HCT116 (cell line): Measurements from ENCODE around the gene SPDL1. TPM values are rescaled to one million over a fixed set of nuclear protein-coding genes. Genes with fewer than 3 reads are reported as not detected.

ENCODE experiments used
- ATAC-seq: fragments of 200-7000 bp; cut with Tn5 transposase; 2 replicates; pipeline ENCODE4 v1.9.1; 2020; ENCODE audit warnings: mild to moderate bottlenecking, moderate library complexity
- BruUV-seq: library from RNA; stranded (reverse); fragments of 400-500 nt; replicated peaks from 2 replicates; lab custom pipeline; 2021; lab: Mats Ljungman, UMichigan
- CTCF ChIA-PET: fragments of 300-600 bp; sonication (Branson Sonifier 250); formaldehyde crosslinking; loops from one replicate; lab custom pipeline; 2021; ENCODE audit warnings: antibody characterized with exemption; lab: Charles Lee
- POLR2A ChIA-PET: fragments of 300-600, 350-600 bp; sonication (Branson Sonifier 250); formaldehyde crosslinking; loops from one replicate; lab custom pipeline; 2021; ENCODE audit warnings: antibody characterized with exemption; lab: Charles Lee
- RAD21 ChIA-PET, 2 experiments: fragments of 300-600 bp; sonication (Branson Sonifier 250); formaldehyde crosslinking; loops; one replicate each; lab custom pipeline; 2023; ENCODE audit warnings: low total read pairs in 2 of 2; ENCODE audit not compliant: uncharacterized antibody in 2 of 2, unreplicated experiment in 2 of 2, low non-redundant PET in 1 of 2; lab: Charles Lee
- DNase-seq: peaks from one replicate; pipeline ENCODE4 v3.0.0-alpha.2; 2010; ENCODE audit warnings: low read depth, low spot score
- H2AFZ ChIP-seq: fragments of 200-600 bp; shearing (Covaris generic), sonication (generic); 2 replicates; pipeline ENCODE4 v1.6.1; 2017; ENCODE audit warnings: low read depth, mixed run types, mixed read lengths, antibody characterized with exemption, low read length; ENCODE audit not compliant: poor library complexity, severe bottlenecking
- H3K27ac ChIP-seq: 2 replicates; pipeline ENCODE4 v1.5.1; 2012; ENCODE audit warnings: low read depth, low read length
- H3K27me3 ChIP-seq: fragments of 200-600 bp; sonication (generic); 2 replicates; pipeline ENCODE4 v1.6.1; 2016; ENCODE audit warnings: mixed run types, low read length, mixed read lengths; ENCODE audit not compliant: insufficient read depth
- H3K36me3 ChIP-seq, 2 experiments: fragments of 200-500 bp in 1 of 2; fragments of 200-600 bp in 1 of 2; sonication (Bioruptor generic) in 1 of 2; sonication (generic) in 1 of 2; 2 replicates each; pipeline versions ENCODE4 v1.5.1 to v1.6.1; 2014 to 2016; ENCODE audit warnings: low read length in 2 of 2, inconsistent platforms in 1 of 2, mixed read lengths in 1 of 2, mixed run types in 1 of 2; ENCODE audit not compliant: insufficient read depth in 2 of 2, control insufficient read depth in 1 of 2
- H3K4me1 ChIP-seq, 2 experiments: fragments of 200-600 bp in 1 of 2; sonication (generic) in 1 of 2; 2 replicates each; pipeline versions ENCODE4 v1.5.1 to v1.6.1; 2012 to 2017; ENCODE audit warnings: low read length in 2 of 2, inconsistent platforms in 1 of 2, mild to moderate bottlenecking in 1 of 2, mixed read lengths in 1 of 2, mixed run types in 1 of 2, moderate library complexity in 1 of 2; ENCODE audit not compliant: insufficient read depth in 2 of 2, control insufficient read depth in 1 of 2
- H3K4me2 ChIP-seq: fragments of 200-600 bp; sonication (generic); 2 replicates; pipeline ENCODE4 v1.6.1; 2017; ENCODE audit warnings: mixed run types, low read length, mixed read lengths
- H3K4me3 ChIP-seq, 2 experiments: fragments of 200-600 bp in 1 of 2; sonication (generic) in 1 of 2; replicated peaks in 1 of 2; 2 replicates each; pipeline ENCODE4 v1.5.1; 2011 to 2016; ENCODE audit warnings: low read length in 2 of 2, control low read depth in 1 of 2, low read depth in 1 of 2, mild to moderate bottlenecking in 1 of 2, mixed read lengths in 1 of 2, mixed run types in 1 of 2
- H3K79me2 ChIP-seq: fragments of 200-600 bp; sonication (generic); 2 replicates; pipeline ENCODE4 v1.6.1; 2017; ENCODE audit warnings: mild to moderate bottlenecking, mixed run types, low read length, moderate library complexity, mixed read lengths; ENCODE audit not compliant: insufficient read depth
- H3K9ac ChIP-seq: fragments of 200-600 bp; sonication (generic); 2 replicates; pipeline ENCODE4 v1.6.1; 2016; ENCODE audit warnings: low read length, mixed read lengths
- H3K9me2 ChIP-seq: fragments of 200-600 bp; sonication (generic), shearing (Covaris generic); 2 replicates; pipeline ENCODE4 v1.6.1; 2017; ENCODE audit warnings: mixed run types, mild to moderate bottlenecking, moderate library complexity; ENCODE audit not compliant: insufficient read depth
- H3K9me3 ChIP-seq, 2 experiments: fragments of 200-500 bp in 1 of 2; fragments of 200-600 bp in 1 of 2; sonication (Bioruptor generic) in 1 of 2; sonication (generic) in 1 of 2; 2 replicates each; pipeline ENCODE4 v1.6.1; 2014 to 2017; ENCODE audit warnings: low read length in 2 of 2, mixed read lengths in 2 of 2, inconsistent platforms in 1 of 2, low read depth in 1 of 2, mild to moderate bottlenecking in 1 of 2, mixed run types in 1 of 2, moderate library complexity in 1 of 2; ENCODE audit not compliant: control insufficient read depth in 1 of 2, insufficient read depth in 1 of 2
- H4K20me1 ChIP-seq: fragments of 200-600 bp; sonication (generic), shearing (Covaris generic); 2 replicates; pipeline ENCODE4 v1.6.1; 2017; ENCODE audit warnings: mixed run types, mild to moderate bottlenecking, moderate library complexity; ENCODE audit not compliant: insufficient read depth
- CEBPB ChIP-seq: IDR thresholded peaks from 2 replicates; pipeline ENCODE4 v1.6.1; 2012; ENCODE audit warnings: low read depth
- CTCF ChIP-seq, 3 experiments: fragments of 200-600 bp in 1 of 3; sonication (generic) in 1 of 3; IDR thresholded peaks in 2 of 3; conservative IDR thresholded peaks in 1 of 3; 2 replicates each; pipeline ENCODE4 v1.5.1; 2012 to 2017; ENCODE audit warnings: low read depth in 2 of 3, low read length in 2 of 3, antibody characterized with exemption in 1 of 3, borderline replicate concordance in 1 of 3, control low read depth in 1 of 3, mild to moderate bottlenecking in 1 of 3, mixed read lengths in 1 of 3, mixed run types in 1 of 3, moderate library complexity in 1 of 3; ENCODE audit not compliant: insufficient read depth in 1 of 3
- EGR1 ChIP-seq: IDR thresholded peaks from 2 replicates; pipeline ENCODE4 v1.6.1; 2012; ENCODE audit warnings: low read depth
- EZH2 ChIP-seq: fragments of 200-600 bp; sonication (generic); IDR thresholded peaks from 2 replicates; pipeline ENCODE4 v1.6.1; 2017; ENCODE audit warnings: antibody characterized with exemption, mixed run types
- EZH2phosphoT487 ChIP-seq: fragments of 200-600 bp; IDR thresholded peaks from 2 replicates; pipeline ENCODE4 v1.6.1; 2018; ENCODE audit warnings: antibody characterized with exemption, borderline replicate concordance
- FOSL1 ChIP-seq: IDR thresholded peaks from 2 replicates; pipeline ENCODE4 v1.6.1; 2012; ENCODE audit warnings: low read depth
- JUND ChIP-seq: IDR thresholded peaks from 2 replicates; pipeline ENCODE4 v1.6.1; 2012
- MAX ChIP-seq: IDR thresholded peaks from 2 replicates; pipeline ENCODE4 v1.6.1; 2012
- POLR2AphosphoS5 ChIP-seq: IDR thresholded peaks from 2 replicates; pipeline ENCODE4 v1.6.1; 2011; ENCODE audit warnings: mild to moderate bottlenecking, low read depth, low read length, moderate library complexity
- RAD21 ChIP-seq: IDR thresholded peaks from 2 replicates; pipeline ENCODE4 v1.6.1; 2012; ENCODE audit warnings: low read depth, mild to moderate bottlenecking
- SRF ChIP-seq: IDR thresholded peaks from 2 replicates; pipeline ENCODE4 v1.6.1; 2012; ENCODE audit warnings: low read depth
- TCF7L2 ChIP-seq: IDR thresholded peaks from 2 replicates; pipeline ENCODE4 v1.7.0; 2011; ENCODE audit warnings: borderline replicate concordance, inconsistent platforms; ENCODE audit not compliant: insufficient read depth, insufficient read length; ENCODE audit errors: extremely low read depth
- ZFX ChIP-seq: fragments of 450-650 bp; IDR thresholded peaks from 2 replicates; pipeline ENCODE4 v1.6.1; 2017
- ZNF274 ChIP-seq: fragments of 200-500 bp; sonication (Bioruptor generic); IDR thresholded peaks from 2 replicates; pipeline ENCODE4 v1.6.1; 2014; ENCODE audit warnings: mild to moderate bottlenecking, low read depth, low read length, inconsistent platforms
- intact Hi-C: fragments of 100-400 bp; cut with micrococcal nuclease; formaldehyde crosslinking; loops from 2 replicates; pipeline ENCODE4 v1.10.0; 2022
- total RNA-seq: library from RNA; stranded (reverse); gene quantifications from one replicate; pipeline ENCODE4 v1.2.1, GENCODE V29; 2021; ENCODE audit not compliant: unreplicated experiment
- TF ChIP-seq, protein P1 (sequence below): IDR thresholded peaks from 2 replicates; pipeline ENCODE4 v1.6.1; 2011; ENCODE audit warnings: mild to moderate bottlenecking, low read length, moderate library complexity; ENCODE audit not compliant: insufficient replicate concordance; ENCODE audit errors: extremely low read depth
- TF ChIP-seq, protein P2 (sequence below): IDR thresholded peaks from 2 replicates; pipeline ENCODE4 v1.6.1; 2012

The SPDL1 gene
- total RNA-seq, 1 experiment from 2014 or later: 28.5 TPM

DNA sequence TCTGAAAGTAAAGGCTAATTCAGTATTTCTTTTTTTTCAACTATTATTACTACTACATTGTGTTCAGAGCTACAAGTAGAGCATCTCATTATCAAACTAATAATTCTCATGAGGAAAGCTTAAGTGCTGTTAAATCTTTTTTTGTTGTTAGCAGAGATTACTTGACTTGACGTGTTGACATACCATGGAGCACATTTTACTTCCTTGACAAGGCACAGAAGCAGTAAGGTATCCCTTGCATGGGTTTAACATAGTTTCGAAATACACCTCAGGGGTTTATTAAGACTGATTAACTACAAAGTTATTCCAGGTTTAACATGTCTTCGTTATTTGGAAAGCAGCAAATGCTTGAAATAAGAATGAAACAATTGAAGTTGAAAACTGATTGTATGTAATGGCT is 7.0 kb downstream of the SPDL1 start:
- BruUV-seq: no TSS peak
- Histone ChIP-seq H3K9me3 (no peaks in the 10 kb centered on the region), H3K36me3 (peaks cover 47 to 56% of the 10 kb centered on the region in 2 experiments; a peak in 3 of 4 replicates), H3K4me1 (no peaks in the 10 kb centered on the region), H4K20me1 (no peaks in the 10 kb centered on the region), H3K4me2 (no peak overlapping the region), H3K27ac (no peak overlapping the region), H2AFZ (no peak overlapping the region), H3K79me2 (peaks cover 41% of the 10 kb centered on the region), H3K4me3 (no peak overlapping the region), H3K9me2 (no peaks in the 10 kb centered on the region), H3K9ac (no peak overlapping the region), H3K27me3 (no peaks in the 10 kb centered on the region)
- ATAC-seq (no peak), DNase-seq (no peak)
- intact Hi-C loops: no loop called here
- ChIA-PET RAD21 (no interaction called here), POLR2A (no interaction called here), CTCF (no interaction called here)
- TF ChIP-seq SRF (no peak), CTCF (IDR thresholded peaks at IDR 0.05 in 2 of 3, conservative IDR thresholded peaks at IDR 0.05 in 1 of 3; ENCODE audit: borderline replicate concordance in 1 of 3, insufficient read depth in 1 of 3, low read depth in 2 of 3, low read length in 2 of 3) (no peak), FOSL1 (no peak), MAX (no peak)

DNA sequence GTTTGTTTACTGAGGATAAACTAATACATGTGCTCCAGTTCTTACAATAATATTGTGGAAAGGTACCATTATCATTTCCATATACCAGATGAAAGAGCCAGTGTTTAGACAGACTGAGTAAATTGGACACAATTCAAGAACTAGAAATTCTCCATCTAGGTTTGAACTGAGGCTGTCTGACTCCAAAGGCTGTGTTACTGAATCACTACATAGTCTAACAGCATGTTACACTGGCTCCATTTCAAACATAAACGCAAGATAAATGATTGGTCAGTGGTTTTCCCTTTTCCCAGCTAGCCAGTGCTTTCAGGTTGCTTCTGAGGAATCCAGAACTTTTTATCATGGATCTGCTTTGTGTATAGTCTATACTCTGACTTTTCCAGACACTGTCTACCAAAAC is 8.1 kb downstream of the SPDL1 start:
- BruUV-seq: no TSS peak
- no peak overlapping the region for H3K9ac ChIP-seq
- no peak for DNase-seq

More for the DNA sequence above, 8.1 kb downstream of the SPDL1 start:
- no peak for ATAC-seq
- H4K20me1 ChIP-seq: no peaks in the 10 kb centered on the region
- no peak overlapping the region for H2AFZ ChIP-seq
- no peak overlapping the region for H3K4me3 ChIP-seq
- POLR2A ChIA-PET: no interaction called here
- H3K27ac ChIP-seq: no peak overlapping the region
- RAD21 ChIA-PET: no interaction called here
- no peaks in the 10 kb centered on the region for H3K9me3 ChIP-seq
- H3K79me2 ChIP-seq: peaks cover 30% of the 10 kb centered on the region
- no peaks in the 10 kb centered on the region for H3K27me3 ChIP-seq
- no peaks in the 10 kb centered on the region for H3K9me2 ChIP-seq
- TF ChIP-seq, protein P1, sequence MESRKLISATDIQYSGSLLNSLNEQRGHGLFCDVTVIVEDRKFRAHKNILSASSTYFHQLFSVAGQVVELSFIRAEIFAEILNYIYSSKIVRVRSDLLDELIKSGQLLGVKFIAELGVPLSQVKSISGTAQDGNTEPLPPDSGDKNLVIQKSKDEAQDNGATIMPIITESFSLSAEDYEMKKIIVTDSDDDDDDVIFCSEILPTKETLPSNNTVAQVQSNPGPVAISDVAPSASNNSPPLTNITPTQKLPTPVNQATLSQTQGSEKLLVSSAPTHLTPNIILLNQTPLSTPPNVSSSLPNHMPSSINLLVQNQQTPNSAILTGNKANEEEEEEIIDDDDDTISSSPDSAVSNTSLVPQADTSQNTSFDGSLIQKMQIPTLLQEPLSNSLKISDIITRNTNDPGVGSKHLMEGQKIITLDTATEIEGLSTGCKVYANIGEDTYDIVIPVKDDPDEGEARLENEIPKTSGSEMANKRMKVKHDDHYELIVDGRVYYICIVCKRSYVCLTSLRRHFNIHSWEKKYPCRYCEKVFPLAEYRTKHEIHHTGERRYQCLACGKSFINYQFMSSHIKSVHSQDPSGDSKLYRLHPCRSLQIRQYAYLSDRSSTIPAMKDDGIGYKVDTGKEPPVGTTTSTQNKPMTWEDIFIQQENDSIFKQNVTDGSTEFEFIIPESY: no peak
- TF ChIP-seq EZH2phosphoT487 (no peak), ZFX (no peak), POLR2AphosphoS5 (no peak), CEBPB (no peak), TCF7L2 (no peak), ZNF274 (no peak), EGR1 (no peak), RAD21 (no peak), JUND (no peak), EZH2 (no peak)
- TF ChIP-seq, protein P2, sequence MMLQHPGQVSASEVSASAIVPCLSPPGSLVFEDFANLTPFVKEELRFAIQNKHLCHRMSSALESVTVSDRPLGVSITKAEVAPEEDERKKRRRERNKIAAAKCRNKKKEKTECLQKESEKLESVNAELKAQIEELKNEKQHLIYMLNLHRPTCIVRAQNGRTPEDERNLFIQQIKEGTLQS: no peak
- CTCF ChIA-PET: no interaction called here
- intact Hi-C loops: no loop called here
- no peaks in the 10 kb centered on the region for H3K4me1 ChIP-seq
- H3K36me3 ChIP-seq: peaks cover 50 to 65% of the 10 kb centered on the region in 2 experiments; a peak in 3 of 4 replicates
- H3K4me2 ChIP-seq: no peak overlapping the region
